Measurements from ENCODE around the gene TSPOAP1.

DNA sequence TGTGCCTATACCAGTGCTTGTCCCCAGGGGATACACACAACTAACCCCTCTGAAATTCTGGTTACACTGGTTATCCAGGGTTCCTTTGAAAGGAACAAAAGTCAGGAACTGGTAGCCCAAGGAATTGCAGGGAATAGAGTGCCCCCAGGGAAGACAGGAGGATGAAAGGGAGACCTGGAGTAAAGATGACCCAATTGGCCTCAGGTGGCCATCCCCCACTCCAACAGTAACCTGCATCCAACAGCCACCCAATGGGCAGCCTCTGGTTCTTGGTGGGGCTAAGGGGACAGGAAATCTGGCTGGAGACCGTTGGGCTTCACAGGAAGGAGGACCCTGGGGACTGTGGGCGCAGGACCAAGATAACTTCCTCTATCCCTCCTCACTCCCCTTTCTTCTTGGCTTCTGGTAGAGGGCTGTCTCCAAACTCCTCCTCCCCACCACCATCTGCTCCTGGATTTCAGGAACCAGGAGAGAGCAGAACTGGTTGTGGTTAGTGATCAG lies 47.0 kb downstream of the TSPOAP1 start:
- TF ChIP-seq, protein P1, sequence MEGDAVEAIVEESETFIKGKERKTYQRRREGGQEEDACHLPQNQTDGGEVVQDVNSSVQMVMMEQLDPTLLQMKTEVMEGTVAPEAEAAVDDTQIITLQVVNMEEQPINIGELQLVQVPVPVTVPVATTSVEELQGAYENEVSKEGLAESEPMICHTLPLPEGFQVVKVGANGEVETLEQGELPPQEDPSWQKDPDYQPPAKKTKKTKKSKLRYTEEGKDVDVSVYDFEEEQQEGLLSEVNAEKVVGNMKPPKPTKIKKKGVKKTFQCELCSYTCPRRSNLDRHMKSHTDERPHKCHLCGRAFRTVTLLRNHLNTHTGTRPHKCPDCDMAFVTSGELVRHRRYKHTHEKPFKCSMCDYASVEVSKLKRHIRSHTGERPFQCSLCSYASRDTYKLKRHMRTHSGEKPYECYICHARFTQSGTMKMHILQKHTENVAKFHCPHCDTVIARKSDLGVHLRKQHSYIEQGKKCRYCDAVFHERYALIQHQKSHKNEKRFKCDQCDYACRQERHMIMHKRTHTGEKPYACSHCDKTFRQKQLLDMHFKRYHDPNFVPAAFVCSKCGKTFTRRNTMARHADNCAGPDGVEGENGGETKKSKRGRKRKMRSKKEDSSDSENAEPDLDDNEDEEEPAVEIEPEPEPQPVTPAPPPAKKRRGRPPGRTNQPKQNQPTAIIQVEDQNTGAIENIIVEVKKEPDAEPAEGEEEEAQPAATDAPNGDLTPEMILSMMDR (IDR thresholded peaks at IDR 0.05): no peak
- no peak for TF ChIP-seq POLR2A (IDR thresholded peaks at IDR 0.05)

Data from uterus (tissue), 2 donors.